ENCODE data around the gene CDR2.

The CDR2 gene

DNA sequence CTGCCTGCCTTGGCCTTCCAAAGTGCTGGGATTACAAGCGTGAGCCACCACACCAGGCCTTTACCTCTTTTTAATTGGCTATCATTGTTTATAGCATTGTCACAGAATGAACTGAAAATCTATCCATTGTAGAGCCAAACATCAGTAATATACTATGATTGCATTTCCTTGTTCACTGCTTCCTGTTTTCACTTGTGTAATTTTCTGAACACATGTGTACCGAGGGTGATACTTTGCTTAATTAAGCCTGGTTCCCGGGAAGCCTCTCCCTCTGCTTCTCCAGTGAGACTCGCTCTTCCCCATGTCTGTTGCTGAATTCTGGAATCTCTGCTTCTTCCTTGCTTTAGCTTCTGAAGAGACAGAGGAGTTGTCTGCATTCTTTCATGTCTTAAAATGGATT is 44.1 kb downstream of the CDR2 start:
- TF ChIP-seq, protein P1, sequence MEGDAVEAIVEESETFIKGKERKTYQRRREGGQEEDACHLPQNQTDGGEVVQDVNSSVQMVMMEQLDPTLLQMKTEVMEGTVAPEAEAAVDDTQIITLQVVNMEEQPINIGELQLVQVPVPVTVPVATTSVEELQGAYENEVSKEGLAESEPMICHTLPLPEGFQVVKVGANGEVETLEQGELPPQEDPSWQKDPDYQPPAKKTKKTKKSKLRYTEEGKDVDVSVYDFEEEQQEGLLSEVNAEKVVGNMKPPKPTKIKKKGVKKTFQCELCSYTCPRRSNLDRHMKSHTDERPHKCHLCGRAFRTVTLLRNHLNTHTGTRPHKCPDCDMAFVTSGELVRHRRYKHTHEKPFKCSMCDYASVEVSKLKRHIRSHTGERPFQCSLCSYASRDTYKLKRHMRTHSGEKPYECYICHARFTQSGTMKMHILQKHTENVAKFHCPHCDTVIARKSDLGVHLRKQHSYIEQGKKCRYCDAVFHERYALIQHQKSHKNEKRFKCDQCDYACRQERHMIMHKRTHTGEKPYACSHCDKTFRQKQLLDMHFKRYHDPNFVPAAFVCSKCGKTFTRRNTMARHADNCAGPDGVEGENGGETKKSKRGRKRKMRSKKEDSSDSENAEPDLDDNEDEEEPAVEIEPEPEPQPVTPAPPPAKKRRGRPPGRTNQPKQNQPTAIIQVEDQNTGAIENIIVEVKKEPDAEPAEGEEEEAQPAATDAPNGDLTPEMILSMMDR (IDR thresholded peaks at IDR 0.05; ENCODE audit: insufficient read depth, missing control alignments) = no peak
- FAIRE-seq (no peak), DNase-seq (ENCODE audit: insufficient read length, low spot score) (no peak)

DNA sequence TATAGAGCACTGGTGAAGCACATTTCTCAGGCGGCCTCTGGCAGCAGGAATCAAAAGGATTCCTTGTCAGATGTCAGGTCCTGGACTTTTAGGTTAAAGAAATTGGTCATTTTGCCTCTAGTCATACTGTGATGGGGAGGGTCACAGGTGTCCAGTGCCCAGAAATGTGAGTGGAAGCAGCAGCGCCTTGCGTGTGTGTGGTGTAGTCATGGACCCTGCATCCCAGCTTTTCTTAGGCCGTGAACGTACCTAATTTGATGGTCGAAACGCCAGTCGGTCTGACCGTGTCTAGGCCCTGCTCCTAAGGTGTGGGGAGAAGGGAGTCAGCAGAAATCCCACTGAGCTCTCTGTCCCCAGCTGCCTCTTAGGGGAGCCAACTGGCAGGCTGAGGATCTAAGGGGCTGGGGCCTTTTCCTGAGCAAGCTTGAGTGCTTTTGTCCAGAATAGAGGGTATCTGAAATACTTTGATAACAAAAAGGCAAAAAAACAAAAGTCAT is 45.2 kb downstream of the CDR2 start:
- DNase-seq (ENCODE audit: insufficient read length, low spot score) (no peak), FAIRE-seq (no peak)
- TF ChIP-seq, protein P1 (IDR thresholded peaks at IDR 0.05; ENCODE audit: insufficient read depth, missing control alignments) = no peak

- TF ChIP-seq, protein P1 (IDR thresholded peaks at IDR 0.05; ENCODE audit: insufficient read depth, missing control alignments) = no peak
- no peak for FAIRE-seq
Measured at GRCh38 chr16:22328081-22328725, 46.2 kb downstream of the CDR2 start.

DNA sequence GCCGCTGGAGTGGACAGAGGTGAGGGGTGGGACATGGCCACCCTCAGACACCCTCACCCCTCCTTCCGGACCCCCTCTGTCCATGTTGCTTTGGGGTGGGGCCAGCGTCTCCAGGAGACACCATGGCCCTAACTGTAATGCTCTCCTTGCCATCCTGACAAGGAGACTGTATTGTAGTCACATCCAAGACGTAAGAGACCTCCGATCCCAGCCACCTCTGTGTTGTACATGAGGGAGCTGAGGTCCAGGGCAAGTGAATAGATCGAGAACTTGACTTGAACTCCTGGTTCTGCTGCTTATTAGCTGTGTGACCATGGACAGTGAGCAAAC is 47.0 kb downstream of the CDR2 start:
- DNase-seq (ENCODE audit: insufficient read length, low spot score) (no peak), FAIRE-seq (no peak)
- TF ChIP-seq, protein P1 (IDR thresholded peaks at IDR 0.05; ENCODE audit: insufficient read depth, missing control alignments) = no peak

More at GRCh38 chr16:22328081-22328725, 46.2 kb downstream of the CDR2 start:
- no peak for DNase-seq (ENCODE audit: insufficient read length, low spot score)

DNA sequence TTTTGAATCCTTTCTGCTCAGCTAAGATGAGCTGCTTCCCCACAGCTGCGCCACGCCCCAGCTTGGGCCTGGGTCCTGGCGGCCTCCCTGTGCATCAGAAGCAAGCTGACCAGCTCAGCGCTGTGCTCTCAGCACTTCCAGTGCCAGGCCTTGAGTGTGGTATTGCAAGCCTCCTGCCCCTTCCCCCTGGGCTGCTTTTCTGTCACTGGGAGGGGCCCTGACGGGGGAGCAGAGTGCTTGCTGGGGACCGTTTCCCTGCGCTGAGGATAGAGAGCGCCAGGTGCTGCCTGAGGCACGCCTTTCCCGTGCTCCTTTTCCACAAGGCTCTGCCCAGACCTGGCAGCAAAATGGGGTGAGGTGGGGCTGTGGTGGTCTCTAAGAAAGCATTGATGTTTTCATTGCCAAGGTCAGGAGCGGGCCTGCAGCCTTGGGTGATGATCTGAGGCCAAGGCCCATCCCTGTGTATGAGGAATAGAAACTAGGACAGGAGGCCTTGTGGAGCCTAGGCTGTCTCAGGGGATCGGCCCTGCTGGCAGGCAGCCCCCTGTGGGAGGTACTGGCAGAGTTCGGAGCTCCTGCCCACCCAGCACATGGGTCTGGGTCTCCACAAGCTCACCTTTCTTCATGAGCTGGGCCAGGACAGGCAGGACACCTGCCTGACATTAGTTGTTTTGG is 47.5 kb downstream of the CDR2 start:
- TF ChIP-seq, protein P1 (IDR thresholded peaks at IDR 0.05; ENCODE audit: insufficient read depth, missing control alignments) = no peak
- DNase-seq (ENCODE audit: insufficient read length, low spot score) (no peak), FAIRE-seq (no peak)

GRCh38 chr16:22326369-22326652 is 48.1 kb downstream of the CDR2 start:
- no peak for FAIRE-seq
- DNase-seq (ENCODE audit: insufficient read length, low spot score) = no peak

More at GRCh38 chr16:22326369-22326652, 48.1 kb downstream of the CDR2 start:
- TF ChIP-seq, protein P1 (IDR thresholded peaks at IDR 0.05; ENCODE audit: insufficient read depth, missing control alignments) = no peak

Measured in D721Med (cell line).